HL-60 (cell line): ENCODE data around the gene COG1.

Source experiments
- CTCF ChIP-seq: IDR thresholded peaks from one replicate; pipeline ENCODE4 v1.5.1; 2011; ENCODE audit warnings: low read length, control low read depth, inconsistent platforms; ENCODE audit not compliant: insufficient read depth
- SPI1 ChIP-seq: IDR thresholded peaks from 2 replicates; pipeline ENCODE4 v1.6.1; 2012; ENCODE audit warnings: low read depth, mild to moderate bottlenecking, borderline replicate concordance

DNA sequence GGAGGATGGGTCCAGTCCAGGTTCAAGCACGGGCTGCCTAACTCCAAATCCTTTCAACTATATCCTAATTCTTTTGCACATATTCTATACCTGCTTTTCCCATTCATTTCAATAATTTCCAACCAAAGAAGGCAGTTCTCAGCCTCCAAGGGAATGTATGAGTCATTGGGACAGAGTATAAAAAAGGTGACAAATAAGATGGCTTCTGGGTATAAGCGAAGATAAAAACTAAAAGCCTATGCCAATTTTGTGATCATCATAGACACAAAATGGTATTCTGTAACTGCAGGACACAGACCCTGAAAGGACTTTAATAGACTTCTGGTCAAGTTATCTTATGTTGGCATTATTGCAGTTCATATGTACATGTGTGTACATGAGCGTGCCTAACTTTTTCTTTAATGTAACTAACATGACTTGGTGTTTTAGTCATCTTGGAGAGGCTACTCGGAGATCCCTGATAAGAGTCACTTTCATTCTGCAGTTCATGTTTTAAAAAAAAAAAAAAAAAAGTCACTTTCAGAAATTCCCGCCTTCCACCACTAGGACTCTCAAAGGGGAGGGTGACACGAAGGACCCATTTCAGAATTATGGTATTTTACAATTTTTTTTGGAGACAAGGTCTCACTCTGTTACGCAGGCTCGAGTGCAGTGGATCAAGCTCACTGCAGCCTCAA lies 17.3 kb downstream of the COG1 start:
- TF ChIP-seq SPI1 (no peak), CTCF (no peak)
